ENCODE measurements around the gene DGKZ.
"Not testable (repeated sequence)": the region's sequence is repeated elsewhere in the genome, so short reads cannot be mapped to it uniquely, and the experiment has no call there.

DGKZ gene

DNA sequence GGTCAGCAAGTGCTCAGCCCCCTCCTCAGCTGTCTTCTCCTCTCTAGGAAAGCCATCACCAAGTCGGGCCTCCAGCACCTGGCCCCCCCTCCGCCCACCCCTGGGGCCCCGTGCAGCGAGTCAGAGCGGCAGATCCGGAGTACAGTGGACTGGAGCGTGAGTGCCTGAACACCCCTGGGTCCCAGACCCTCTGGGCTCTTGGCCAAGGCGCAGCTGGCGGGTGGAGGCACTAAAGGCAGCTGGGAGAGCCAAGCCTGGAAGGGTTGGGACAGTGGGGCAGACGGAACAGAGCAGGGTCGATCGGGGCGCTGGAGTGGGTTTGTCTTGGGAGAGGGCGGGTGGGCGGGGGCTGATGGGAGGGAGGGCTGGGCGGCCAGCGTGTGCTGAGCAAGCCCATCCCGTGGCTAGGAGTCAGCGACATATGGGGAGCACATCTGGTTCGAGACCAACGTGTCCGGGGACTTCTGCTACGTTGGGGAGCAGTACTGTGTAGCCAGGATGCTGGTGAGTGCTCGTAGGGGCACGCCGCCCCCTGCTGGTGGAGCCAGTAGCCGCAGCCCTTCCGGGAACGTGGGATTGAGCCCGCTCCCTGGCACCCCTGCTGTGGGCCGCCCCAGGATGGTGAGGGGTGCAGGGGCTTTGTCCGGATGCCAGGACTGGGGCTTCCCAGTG, 20.1 kb downstream of the DGKZ start:
- peak; percentile 68 to 71 for DNase-seq

- no peak for DNase-seq
Observed at GRCh38 chr11:46367916-46368267, 20.6 kb downstream of the DGKZ start.

- peak; percentile 42 to 51 for DNase-seq
Observed at GRCh38 chr11:46369458-46370152, 22.3 kb downstream of the DGKZ start.

DNA sequence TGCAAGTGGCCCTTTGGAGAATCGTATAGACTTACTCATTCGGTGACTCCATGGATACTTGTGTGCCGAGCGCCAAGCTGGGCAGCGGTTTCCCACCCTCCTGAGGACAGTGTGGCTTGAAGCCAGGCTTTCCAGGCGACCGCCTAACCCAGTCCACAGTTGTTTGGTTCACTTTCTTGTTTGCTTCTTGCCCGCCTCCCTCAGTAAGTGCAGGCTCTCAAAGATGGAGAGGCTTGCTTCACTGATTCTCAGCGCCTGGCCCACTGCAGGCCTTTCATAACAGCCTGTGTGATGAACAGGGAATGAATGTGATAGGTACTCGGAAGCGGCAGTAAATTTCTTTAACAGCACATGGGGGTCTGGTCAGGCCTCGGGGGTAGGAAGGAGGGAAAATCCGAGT, 23.0 kb downstream of the DGKZ start:
- no peak for DNase-seq

GRCh38 chr11:46371262-46371661, 24.0 kb downstream of the DGKZ start:
- DNase-seq: not testable (repeated sequence)

- no peak for DNase-seq
Observed at GRCh38 chr11:46372086-46372485, 24.8 kb downstream of the DGKZ start.

DNA sequence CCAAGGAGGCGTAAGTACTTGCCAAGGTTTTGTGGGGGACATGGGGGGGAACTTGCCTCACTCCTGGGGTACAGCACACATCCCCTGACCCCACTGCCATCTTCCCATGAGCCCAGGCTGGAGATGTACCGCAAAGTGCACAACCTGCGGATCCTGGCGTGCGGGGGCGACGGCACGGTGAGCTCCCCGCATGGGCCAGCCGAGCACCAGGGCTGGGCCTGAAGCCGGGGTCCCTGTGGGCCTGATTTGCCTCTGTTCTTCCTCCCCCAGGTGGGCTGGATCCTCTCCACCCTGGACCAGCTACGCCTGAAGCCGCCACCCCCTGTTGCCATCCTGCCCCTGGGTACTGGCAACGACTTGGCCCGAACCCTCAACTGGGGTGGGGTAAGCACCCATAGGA, 25.2 kb downstream of the DGKZ start:
- not testable (repeated sequence) for DNase-seq

GRCh38 chr11:46373787-46374740, 26.8 kb downstream of the DGKZ start:
- DNase-seq: no peak

- DNase-seq: no peak
Observed at GRCh38 chr11:46374815-46375214, 27.6 kb downstream of the DGKZ start.

GRCh38 chr11:46375392-46376101, 28.3 kb downstream of the DGKZ start:
- DNase-seq: no peak

GRCh38 chr11:46376258-46377050, 29.2 kb downstream of the DGKZ start:
- DNase-seq: no peak

DNA sequence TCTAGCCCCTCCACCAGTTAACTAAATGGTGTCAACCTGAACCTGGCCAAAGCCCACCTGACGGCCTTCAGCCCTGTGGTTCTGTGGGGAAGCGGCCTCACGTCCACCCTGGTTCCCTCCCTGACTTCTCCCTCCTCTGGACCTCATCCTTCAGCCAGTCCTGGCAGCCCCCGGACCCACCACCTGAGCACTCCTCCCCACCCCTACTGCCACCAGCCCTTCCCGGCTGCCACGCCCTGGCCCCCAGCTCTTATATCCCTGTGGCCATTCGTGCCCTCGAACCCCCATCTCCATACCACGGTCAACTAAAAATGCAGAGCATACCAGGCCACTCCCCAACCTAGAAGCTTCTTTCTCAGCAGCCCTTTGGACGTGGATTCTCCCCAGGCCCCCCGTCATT, 30.0 kb downstream of the DGKZ start:
- DNase-seq: no peak

DNA sequence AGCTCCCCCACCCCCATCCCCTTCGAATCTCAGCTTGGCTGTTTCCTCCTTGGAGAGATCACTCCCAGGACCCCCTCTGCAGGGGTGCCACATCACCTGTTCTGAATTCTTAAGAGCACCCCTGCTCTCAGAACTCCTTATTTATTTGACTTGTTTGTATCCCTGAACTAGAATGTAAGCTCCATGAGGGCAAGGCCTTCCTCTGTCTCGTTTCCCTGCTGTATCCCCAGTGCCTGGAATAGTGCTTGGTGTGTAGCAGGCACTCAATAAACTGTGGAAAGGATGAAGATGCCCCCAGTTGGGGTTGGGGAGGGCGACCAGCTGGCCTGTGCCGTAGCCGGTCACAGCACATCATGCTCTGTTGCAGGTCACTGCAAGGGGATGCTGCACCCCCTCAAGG, 30.6 kb downstream of the DGKZ start:
- DNase-seq: no peak

DNA sequence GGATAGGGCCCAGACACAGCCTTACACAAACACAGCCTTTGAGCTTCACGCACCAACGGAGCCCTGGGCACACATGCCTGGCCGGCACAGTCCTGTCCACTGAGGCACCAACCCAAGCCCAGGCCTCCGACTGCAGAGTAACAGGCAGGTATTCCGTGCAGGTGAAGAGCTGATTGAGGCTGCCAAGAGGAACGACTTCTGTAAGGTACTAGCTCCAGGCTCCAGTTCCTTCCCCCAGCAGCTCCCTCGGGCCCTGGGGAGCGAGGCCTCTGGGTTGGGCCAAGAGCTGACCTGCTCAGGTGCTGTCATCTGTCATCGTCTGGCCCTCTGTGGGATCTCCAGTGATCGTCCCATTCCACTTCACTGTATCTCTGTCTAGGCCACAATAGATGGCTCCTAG, 31.0 kb downstream of the DGKZ start:
- no peak for DNase-seq

DNA sequence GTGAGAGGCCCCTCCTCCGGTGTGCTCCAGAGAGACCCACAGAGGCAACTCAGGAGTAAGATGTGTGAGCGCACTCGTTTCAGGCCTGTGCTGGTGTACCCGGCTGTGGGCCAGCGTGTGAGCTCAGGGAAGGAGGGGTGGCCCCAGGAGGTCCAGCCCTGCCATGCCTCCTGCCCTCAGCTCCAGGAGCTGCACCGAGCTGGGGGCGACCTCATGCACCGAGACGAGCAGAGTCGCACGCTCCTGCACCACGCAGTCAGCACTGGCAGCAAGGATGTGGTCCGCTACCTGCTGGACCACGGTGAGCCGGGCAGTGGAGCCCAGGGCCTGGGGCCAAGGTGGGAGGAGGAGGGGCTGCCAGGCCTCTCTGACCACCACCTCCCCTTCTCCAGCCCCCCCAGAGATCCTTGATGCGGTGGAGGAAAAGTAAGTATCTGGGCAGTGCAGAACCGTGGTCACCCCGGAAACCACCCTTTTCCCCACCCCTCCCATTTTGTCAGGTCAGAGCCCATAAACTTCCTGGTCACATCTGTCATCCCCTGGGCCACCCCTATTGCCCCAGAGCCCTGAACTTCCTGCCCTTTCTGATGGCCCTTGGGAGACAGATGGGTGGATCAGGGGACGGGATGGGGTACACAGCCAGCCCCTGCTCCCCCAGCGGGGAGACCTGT, 31.7 kb downstream of the DGKZ start:
- no peak for DNase-seq

- DNase-seq: not testable (repeated sequence)
Observed at GRCh38 chr11:46379482-46380293, 32.4 kb downstream of the DGKZ start.

DNA sequence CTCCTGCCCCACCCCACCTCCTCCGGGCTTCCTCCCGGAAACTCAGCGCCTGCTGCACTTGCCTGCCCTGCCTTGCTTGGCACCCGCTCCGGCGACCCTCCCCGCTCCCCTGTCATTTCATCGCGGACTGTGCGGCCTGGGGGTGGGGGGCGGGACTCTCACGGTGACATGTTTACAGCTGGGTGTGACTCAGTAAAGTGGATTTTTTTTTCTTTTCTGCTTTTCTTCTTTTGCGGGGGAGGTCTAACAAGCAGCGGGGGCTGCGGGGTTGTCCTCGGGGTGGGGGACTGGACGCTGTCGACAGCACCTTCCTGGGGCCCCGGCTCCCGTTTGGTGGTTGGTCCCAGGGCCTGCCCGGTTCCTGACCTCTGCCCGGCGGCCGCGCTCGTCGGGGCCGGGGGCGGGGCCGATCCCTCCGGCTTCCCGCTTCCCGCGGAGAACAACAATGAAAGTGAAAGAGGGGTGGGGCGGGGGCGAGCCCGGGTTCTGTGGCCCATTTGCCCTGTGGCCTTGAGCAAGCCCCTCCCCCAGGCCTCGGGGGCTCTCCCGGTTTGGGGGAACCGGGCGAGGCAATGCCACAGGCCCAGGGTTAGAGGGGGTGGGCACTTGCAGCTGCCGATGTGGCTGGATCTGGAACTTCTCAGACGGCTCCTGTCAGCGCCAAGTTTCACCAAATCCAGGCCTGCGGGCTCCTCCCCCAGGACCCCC, 33.2 kb downstream of the DGKZ start:
- peak; percentile 51 to 59 for DNase-seq

- DNase-seq: no peak
Observed at GRCh38 chr11:46381048-46381818, 34.0 kb downstream of the DGKZ start, which contains the start of gene MDK. Gene MDK (plus strand): TSS chr11:46381669. CDS start chr11:46382058, 389 bp downstream.
